Thyroid gland (tissue), 4 donors: Measurements from ENCODE around the gene UPF1.

Experiments used
- POLR2A ChIP-seq, 2 donors: fragments of 450-650 bp; IDR thresholded peaks; one replicate each; pipeline ENCODE4 v1.6.1; 2017; ENCODE audit warnings: antibody characterized with exemption in 2 of 2, mild to moderate bottlenecking in 2 of 2, moderate library complexity in 1 of 2
- TF ChIP-seq, protein P1 (sequence below), 6 experiments: fragments of 200-600 bp in 3 of 6; fragments of 450-650 bp in 3 of 6; sonication (generic) in 3 of 6; IDR thresholded peaks; one replicate each; pipeline ENCODE4 v1.5.1; 2016 to 2019; ENCODE audit warnings: antibody characterized with exemption in 6 of 6, mild to moderate bottlenecking in 2 of 6, inconsistent platforms in 1 of 6, moderate library complexity in 1 of 6

DNA sequence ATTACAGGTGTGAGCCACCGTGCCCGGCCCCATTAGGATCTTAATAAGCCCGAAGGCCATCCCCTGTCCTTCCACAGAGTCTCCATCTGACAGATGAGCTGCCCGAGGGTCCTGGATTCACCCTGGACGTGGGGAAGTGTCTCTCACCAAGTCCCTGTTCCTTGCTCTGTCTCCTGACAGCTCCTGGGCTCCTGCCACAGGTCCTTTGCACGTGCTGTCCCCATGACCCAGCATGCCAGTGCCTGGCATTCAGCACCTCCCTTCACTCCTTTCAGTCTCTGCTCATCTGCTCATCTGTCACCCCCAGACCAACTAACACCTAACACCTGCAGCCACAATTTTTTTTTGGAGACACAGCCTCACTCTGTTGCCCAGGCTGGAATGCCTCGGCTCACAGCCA lies 49.7 kb downstream of the UPF1 start:
- TF ChIP-seq POLR2A (IDR thresholded peaks at IDR 0.05) = no peak
- TF ChIP-seq, protein P1, sequence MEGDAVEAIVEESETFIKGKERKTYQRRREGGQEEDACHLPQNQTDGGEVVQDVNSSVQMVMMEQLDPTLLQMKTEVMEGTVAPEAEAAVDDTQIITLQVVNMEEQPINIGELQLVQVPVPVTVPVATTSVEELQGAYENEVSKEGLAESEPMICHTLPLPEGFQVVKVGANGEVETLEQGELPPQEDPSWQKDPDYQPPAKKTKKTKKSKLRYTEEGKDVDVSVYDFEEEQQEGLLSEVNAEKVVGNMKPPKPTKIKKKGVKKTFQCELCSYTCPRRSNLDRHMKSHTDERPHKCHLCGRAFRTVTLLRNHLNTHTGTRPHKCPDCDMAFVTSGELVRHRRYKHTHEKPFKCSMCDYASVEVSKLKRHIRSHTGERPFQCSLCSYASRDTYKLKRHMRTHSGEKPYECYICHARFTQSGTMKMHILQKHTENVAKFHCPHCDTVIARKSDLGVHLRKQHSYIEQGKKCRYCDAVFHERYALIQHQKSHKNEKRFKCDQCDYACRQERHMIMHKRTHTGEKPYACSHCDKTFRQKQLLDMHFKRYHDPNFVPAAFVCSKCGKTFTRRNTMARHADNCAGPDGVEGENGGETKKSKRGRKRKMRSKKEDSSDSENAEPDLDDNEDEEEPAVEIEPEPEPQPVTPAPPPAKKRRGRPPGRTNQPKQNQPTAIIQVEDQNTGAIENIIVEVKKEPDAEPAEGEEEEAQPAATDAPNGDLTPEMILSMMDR (IDR thresholded peaks at IDR 0.05) = no peak
